Measurements from ENCODE around the gene FAM89A. TPM values are rescaled to one million over a fixed set of nuclear protein-coding genes. Genes with fewer than 3 reads are reported as not detected.
A peak's percentile ranks its signal among the peaks of the same experiment; 100 is the strongest.
"Not testable (repeated sequence)": the region's sequence is repeated elsewhere in the genome, so short reads cannot be mapped to it uniquely, and the experiment has no call there.

Gene FAM89A
- polyA plus RNA-seq, 1 donor = 4.1 TPM

GRCh38 chr1:230994860-230995259 is 45.2 kb downstream of the FAM89A start:
- Histone ChIP-seq H3K27me3 (ENCODE audit: control insufficient read depth, insufficient read depth, low read length) (no peaks in the 10 kb centered on the region), H3K36me3 (ENCODE audit: control insufficient read depth, insufficient read depth, low read length) (peaks cover 58% of the 10 kb centered on the region)
- no CpG with 5 or more reads among the region's 1 CpG for WGBS (ENCODE audit: insufficient coverage, low lambda C conversion rate)

GRCh38 chr1:230992100-230992774 is 47.8 kb downstream of the FAM89A start:
- DNase-seq = no peak
- no peaks in the 10 kb centered on the region for H3K9me3 ChIP-seq (ENCODE audit: control insufficient read depth, low read depth, low read length)
- peaks cover 33% of the 10 kb centered on the region for H3K36me3 ChIP-seq (ENCODE audit: control insufficient read depth, insufficient read depth, low read length)
- no peaks in the 10 kb centered on the region for H3K27me3 ChIP-seq (ENCODE audit: control insufficient read depth, insufficient read depth, low read length)
- H3K4me3 ChIP-seq (ENCODE audit: low read length) = no peak overlapping the region
- no peaks in the 10 kb centered on the region for H3K4me1 ChIP-seq (ENCODE audit: control insufficient read depth, insufficient read depth, low read length)
- 100% methylated on average over 1 of the region's 7 CpGs for whole genome bisulfite sequencing (ENCODE audit: insufficient coverage, low lambda C conversion rate)
- H3K27ac ChIP-seq (ENCODE audit: low read length) = no peak overlapping the region

More at GRCh38 chr1:230994860-230995259, 45.2 kb downstream of the FAM89A start:
- no peaks in the 10 kb centered on the region for H3K4me1 ChIP-seq (ENCODE audit: control insufficient read depth, insufficient read depth, low read length)
- no peak overlapping the region for H3K27ac ChIP-seq (ENCODE audit: low read length)
- no peaks in the 10 kb centered on the region for H3K9me3 ChIP-seq (ENCODE audit: control insufficient read depth, low read depth, low read length)
- no peak overlapping the region for H3K4me3 ChIP-seq (ENCODE audit: low read length)
- no peak for DNase-seq

- no CpG with 5 or more reads among the region's 3 CpGs for WGBS (ENCODE audit: insufficient coverage, low lambda C conversion rate)
- Histone ChIP-seq H3K4me3 (ENCODE audit: low read length) (no peak overlapping the region), H3K4me1 (ENCODE audit: control insufficient read depth, insufficient read depth, low read length) (peaks cover 6% of the 10 kb centered on the region), H3K27ac (ENCODE audit: low read length) (no peak overlapping the region), H3K36me3 (ENCODE audit: control insufficient read depth, insufficient read depth, low read length) (peaks cover 18% of the 10 kb centered on the region), H3K27me3 (ENCODE audit: control insufficient read depth, insufficient read depth, low read length) (no peaks in the 10 kb centered on the region), H3K9me3 (ENCODE audit: control insufficient read depth, low read depth, low read length) (no peaks in the 10 kb centered on the region)
- no peak for DNase-seq
These were observed 52.6 kb downstream of the FAM89A start for GRCh38 chr1:230987448-230987847.

GRCh38 chr1:230986976-230987375 is 53.1 kb downstream of the FAM89A start:
- no peaks in the 10 kb centered on the region for H3K27me3 ChIP-seq (ENCODE audit: control insufficient read depth, insufficient read depth, low read length)
- no peak for DNase-seq
- no peaks in the 10 kb centered on the region for H3K9me3 ChIP-seq (ENCODE audit: control insufficient read depth, low read depth, low read length)
- peaks cover 14% of the 10 kb centered on the region for H3K36me3 ChIP-seq (ENCODE audit: control insufficient read depth, insufficient read depth, low read length)
- H3K27ac ChIP-seq (ENCODE audit: low read length) = no peak overlapping the region
- no CpG with 5 or more reads among the region's 7 CpGs for WGBS (ENCODE audit: insufficient coverage, low lambda C conversion rate)
- peaks cover 6% of the 10 kb centered on the region for H3K4me1 ChIP-seq (ENCODE audit: control insufficient read depth, insufficient read depth, low read length)
- no peak overlapping the region for H3K4me3 ChIP-seq (ENCODE audit: low read length)

GRCh38 chr1:230985711-230986110 is 54.3 kb downstream of the FAM89A start:
- DNase-seq = no peak
- H3K27ac ChIP-seq (ENCODE audit: low read length) = no peak overlapping the region
- H3K36me3 ChIP-seq (ENCODE audit: control insufficient read depth, insufficient read depth, low read length) = peaks cover 7% of the 10 kb centered on the region
- H3K9me3 ChIP-seq (ENCODE audit: control insufficient read depth, low read depth, low read length) = no peaks in the 10 kb centered on the region
- peaks cover 6% of the 10 kb centered on the region for H3K4me1 ChIP-seq (ENCODE audit: control insufficient read depth, insufficient read depth, low read length)
- no peaks in the 10 kb centered on the region for H3K27me3 ChIP-seq (ENCODE audit: control insufficient read depth, insufficient read depth, low read length)
- H3K4me3 ChIP-seq (ENCODE audit: low read length) = no peak overlapping the region
- WGBS (ENCODE audit: insufficient coverage, low lambda C conversion rate) = 100% methylated on average over 1 of the region's 6 CpGs

- not testable (repeated sequence) for H3K36me3 ChIP-seq (ENCODE audit: control insufficient read depth, insufficient read depth, low read length); H3K4me3 ChIP-seq (ENCODE audit: low read length); H3K27me3 ChIP-seq (ENCODE audit: control insufficient read depth, insufficient read depth, low read length); H3K9me3 ChIP-seq (ENCODE audit: control insufficient read depth, low read depth, low read length); H3K4me1 ChIP-seq (ENCODE audit: control insufficient read depth, insufficient read depth, low read length)
- peak in 1 of 2 donors; percentile 58 for DNase-seq
- peak overlapping the region; percentile 32 for H3K27ac ChIP-seq (ENCODE audit: low read length)
- 33% methylated on average over 3 of the region's 10 CpGs for WGBS (ENCODE audit: insufficient coverage, low lambda C conversion rate)
These were observed 55.2 kb downstream of the FAM89A start for GRCh38 chr1:230984622-230985515.

- Histone ChIP-seq H3K4me1 (ENCODE audit: control insufficient read depth, insufficient read depth, low read length) (peaks cover 6% of the 10 kb centered on the region), H3K27ac (ENCODE audit: low read length) (no peak overlapping the region), H3K27me3 (ENCODE audit: control insufficient read depth, insufficient read depth, low read length) (no peaks in the 10 kb centered on the region), H3K36me3 (ENCODE audit: control insufficient read depth, insufficient read depth, low read length) (no peaks in the 10 kb centered on the region), H3K9me3 (ENCODE audit: control insufficient read depth, low read depth, low read length) (no peaks in the 10 kb centered on the region), H3K4me3 (ENCODE audit: low read length) (no peak overlapping the region)
- WGBS (ENCODE audit: insufficient coverage, low lambda C conversion rate) = no CpG with 5 or more reads among the region's 5 CpGs
- DNase-seq = no peak
These were observed 56.2 kb downstream of the FAM89A start for GRCh38 chr1:230983811-230984210.

- no peak overlapping the region for H3K27ac ChIP-seq (ENCODE audit: low read length)
- no peaks in the 10 kb centered on the region for H3K36me3 ChIP-seq (ENCODE audit: control insufficient read depth, insufficient read depth, low read length)
- no peak overlapping the region for H3K4me3 ChIP-seq (ENCODE audit: low read length)
- H3K9me3 ChIP-seq (ENCODE audit: control insufficient read depth, low read depth, low read length) = no peaks in the 10 kb centered on the region
- H3K4me1 ChIP-seq (ENCODE audit: control insufficient read depth, insufficient read depth, low read length) = peaks cover 6% of the 10 kb centered on the region
- no peak for DNase-seq
- no peaks in the 10 kb centered on the region for H3K27me3 ChIP-seq (ENCODE audit: control insufficient read depth, insufficient read depth, low read length)
- WGBS (ENCODE audit: insufficient coverage, low lambda C conversion rate) = 79% methylated on average over 2 of the region's 4 CpGs
These were observed 57.4 kb downstream of the FAM89A start for GRCh38 chr1:230982696-230983095.

GRCh38 chr1:230979952-230980351 is 60.1 kb downstream of the FAM89A start:
- DNase-seq = no peak
- Histone ChIP-seq H3K9me3 (ENCODE audit: control insufficient read depth, low read depth, low read length) (no peaks in the 10 kb centered on the region), H3K27me3 (ENCODE audit: control insufficient read depth, insufficient read depth, low read length) (no peaks in the 10 kb centered on the region), H3K27ac (ENCODE audit: low read length) (no peak overlapping the region), H3K4me3 (ENCODE audit: low read length) (peak overlapping the region; percentile 62), H3K4me1 (ENCODE audit: control insufficient read depth, insufficient read depth, low read length) (peaks cover 9% of the 10 kb centered on the region), H3K36me3 (ENCODE audit: control insufficient read depth, insufficient read depth, low read length) (no peaks in the 10 kb centered on the region)
- 82% methylated on average over 3 of the region's 4 CpGs for WGBS (ENCODE audit: insufficient coverage, low lambda C conversion rate)

- 18% methylated on average over 3 of the region's 12 CpGs for WGBS (ENCODE audit: insufficient coverage, low lambda C conversion rate)
- Histone ChIP-seq H3K9me3 (ENCODE audit: control insufficient read depth, low read depth, low read length) (no peaks in the 10 kb centered on the region), H3K36me3 (ENCODE audit: control insufficient read depth, insufficient read depth, low read length) (no peaks in the 10 kb centered on the region), H3K4me3 (ENCODE audit: low read length) (peak overlapping the region; percentile 62), H3K27ac (ENCODE audit: low read length) (peak overlapping the region; percentile 47), H3K4me1 (ENCODE audit: control insufficient read depth, insufficient read depth, low read length) (peaks cover 9% of the 10 kb centered on the region), H3K27me3 (ENCODE audit: control insufficient read depth, insufficient read depth, low read length) (no peaks in the 10 kb centered on the region)
- DNase-seq = no peak
These were observed 60.7 kb downstream of the FAM89A start for GRCh38 chr1:230979389-230979716.
